BE2C (cell line): ENCODE data around the gene NEDD9.

Experiments used
- DNase-seq: peaks from one replicate; pipeline ENCODE4 v3.0.0-alpha.2; 2020
- H3K27me3 ChIP-seq: fragments of 250-450 bp; sonication (Bioruptor Pico); 2 replicates; pipeline ENCODE4 v1.5.1; 2020; ENCODE audit warnings: mild to moderate bottlenecking
- H3K36me3 ChIP-seq: fragments of 250-450 bp; sonication (Bioruptor Pico); 2 replicates; pipeline ENCODE4 v1.5.1; 2020; ENCODE audit warnings: mild to moderate bottlenecking
- H3K4me1 ChIP-seq: fragments of 250-450 bp; sonication (Bioruptor Pico); 2 replicates; pipeline ENCODE4 v1.5.1; 2020
- H3K4me3 ChIP-seq: 2 replicates; pipeline ENCODE4 v1.5.1; 2011; ENCODE audit warnings: low read depth, low read length
- H3K9me3 ChIP-seq: fragments of 250-450 bp; sonication (Bioruptor Pico); 2 replicates; pipeline ENCODE4 v1.5.1; 2020
- CTCF ChIP-seq: IDR thresholded peaks from 2 replicates; pipeline ENCODE4 v1.5.1; 2012; ENCODE audit warnings: mild to moderate bottlenecking, low read depth, low read length

Gene NEDD9

GRCh38 chr6:11202513-11203305, 29.8 kb downstream of the NEDD9 start:
- Histone ChIP-seq H3K9me3 (no peaks in the 10 kb centered on the region), H3K27me3 (no peaks in the 10 kb centered on the region), H3K4me3 (no peak overlapping the region), H3K4me1 (no peaks in the 10 kb centered on the region), H3K36me3 (no peaks in the 10 kb centered on the region)
- DNase-seq = no peak
- no peak for TF ChIP-seq CTCF

GRCh38 chr6:11201772-11202512, 30.5 kb downstream of the NEDD9 start:
- no peaks in the 10 kb centered on the region for H3K36me3 ChIP-seq
- DNase-seq = no peak
- H3K9me3 ChIP-seq = no peaks in the 10 kb centered on the region
- no peaks in the 10 kb centered on the region for H3K27me3 ChIP-seq
- no peak for TF ChIP-seq CTCF
- no peaks in the 10 kb centered on the region for H3K4me1 ChIP-seq
- H3K4me3 ChIP-seq = no peak overlapping the region

- H3K4me3 ChIP-seq = no peak overlapping the region
- no peaks in the 10 kb centered on the region for H3K4me1 ChIP-seq
- no peak for DNase-seq
- no peaks in the 10 kb centered on the region for H3K27me3 ChIP-seq
- TF ChIP-seq CTCF = no peak
- no peaks in the 10 kb centered on the region for H3K9me3 ChIP-seq
- no peaks in the 10 kb centered on the region for H3K36me3 ChIP-seq
Observed at GRCh38 chr6:11201015-11201414, 31.5 kb downstream of the NEDD9 start.

- H3K9me3 ChIP-seq = no peaks in the 10 kb centered on the region
- no peaks in the 10 kb centered on the region for H3K4me1 ChIP-seq
- no peaks in the 10 kb centered on the region for H3K36me3 ChIP-seq
- no peak overlapping the region for H3K4me3 ChIP-seq
- no peaks in the 10 kb centered on the region for H3K27me3 ChIP-seq
- no peak for DNase-seq
- TF ChIP-seq CTCF = no peak
Observed at GRCh38 chr6:11200356-11200755, 32.1 kb downstream of the NEDD9 start.

GRCh38 chr6:11198663-11199603, 33.5 kb downstream of the NEDD9 start:
- no peaks in the 10 kb centered on the region for H3K36me3 ChIP-seq
- no peak for TF ChIP-seq CTCF
- DNase-seq = no peak
- no peaks in the 10 kb centered on the region for H3K9me3 ChIP-seq
- H3K4me3 ChIP-seq = no peak overlapping the region
- H3K27me3 ChIP-seq = no peaks in the 10 kb centered on the region
- H3K4me1 ChIP-seq = no peaks in the 10 kb centered on the region
